Measurements from ENCODE around the gene ZHX3.

ZHX3 gene

DNA sequence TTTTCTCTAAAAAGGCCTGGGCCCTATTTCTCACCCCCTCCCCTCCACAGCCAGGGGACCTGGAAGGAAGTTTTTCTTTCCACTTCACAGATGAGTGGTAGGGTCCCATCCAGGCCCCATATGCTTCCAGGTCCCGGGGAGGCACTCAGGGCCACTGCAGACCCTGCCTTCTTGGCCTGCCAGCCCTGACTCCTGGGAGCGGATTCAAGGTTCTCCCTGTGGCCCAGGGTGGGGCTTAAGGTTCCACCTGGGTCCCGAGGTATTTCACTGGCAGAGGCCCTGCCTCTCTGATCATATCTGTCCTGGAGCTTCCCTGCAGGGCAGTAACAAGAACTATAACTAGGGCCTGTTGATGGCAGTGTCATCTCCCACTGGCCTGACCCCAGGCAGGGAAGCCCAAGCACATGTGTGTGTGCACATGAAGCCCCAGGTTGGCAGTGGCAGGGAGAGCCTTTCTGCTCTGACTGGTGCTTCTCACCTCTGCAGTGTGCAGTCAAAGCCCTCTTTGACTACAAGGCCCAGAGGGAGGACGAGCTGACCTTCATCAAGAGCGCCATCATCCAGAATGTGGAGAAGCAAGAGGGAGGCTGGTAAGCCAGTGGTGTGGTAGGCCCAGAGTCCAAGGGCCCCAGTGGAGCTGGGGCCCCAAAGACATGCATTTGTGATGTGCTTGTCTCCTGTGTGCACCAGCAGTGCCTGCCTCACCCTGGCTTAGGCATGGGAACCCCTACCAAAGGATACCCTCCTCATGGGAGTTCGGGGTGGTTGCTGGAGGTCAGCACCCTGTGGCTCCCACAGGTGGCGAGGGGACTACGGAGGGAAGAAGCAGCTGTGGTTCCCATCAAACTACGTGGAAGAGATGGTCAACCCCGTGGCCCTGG is 149.0 kb downstream of the ZHX3 start:
- H3K4me3 ChIP-seq (ENCODE audit: low read length) = no peak overlapping the region
- no peak for DNase-seq (ENCODE audit: low read depth)
- TF ChIP-seq, protein P1, sequence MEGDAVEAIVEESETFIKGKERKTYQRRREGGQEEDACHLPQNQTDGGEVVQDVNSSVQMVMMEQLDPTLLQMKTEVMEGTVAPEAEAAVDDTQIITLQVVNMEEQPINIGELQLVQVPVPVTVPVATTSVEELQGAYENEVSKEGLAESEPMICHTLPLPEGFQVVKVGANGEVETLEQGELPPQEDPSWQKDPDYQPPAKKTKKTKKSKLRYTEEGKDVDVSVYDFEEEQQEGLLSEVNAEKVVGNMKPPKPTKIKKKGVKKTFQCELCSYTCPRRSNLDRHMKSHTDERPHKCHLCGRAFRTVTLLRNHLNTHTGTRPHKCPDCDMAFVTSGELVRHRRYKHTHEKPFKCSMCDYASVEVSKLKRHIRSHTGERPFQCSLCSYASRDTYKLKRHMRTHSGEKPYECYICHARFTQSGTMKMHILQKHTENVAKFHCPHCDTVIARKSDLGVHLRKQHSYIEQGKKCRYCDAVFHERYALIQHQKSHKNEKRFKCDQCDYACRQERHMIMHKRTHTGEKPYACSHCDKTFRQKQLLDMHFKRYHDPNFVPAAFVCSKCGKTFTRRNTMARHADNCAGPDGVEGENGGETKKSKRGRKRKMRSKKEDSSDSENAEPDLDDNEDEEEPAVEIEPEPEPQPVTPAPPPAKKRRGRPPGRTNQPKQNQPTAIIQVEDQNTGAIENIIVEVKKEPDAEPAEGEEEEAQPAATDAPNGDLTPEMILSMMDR (conservative IDR thresholded peaks at IDR 0.05; ENCODE audit: low read depth, low read length) = no peak

DNA sequence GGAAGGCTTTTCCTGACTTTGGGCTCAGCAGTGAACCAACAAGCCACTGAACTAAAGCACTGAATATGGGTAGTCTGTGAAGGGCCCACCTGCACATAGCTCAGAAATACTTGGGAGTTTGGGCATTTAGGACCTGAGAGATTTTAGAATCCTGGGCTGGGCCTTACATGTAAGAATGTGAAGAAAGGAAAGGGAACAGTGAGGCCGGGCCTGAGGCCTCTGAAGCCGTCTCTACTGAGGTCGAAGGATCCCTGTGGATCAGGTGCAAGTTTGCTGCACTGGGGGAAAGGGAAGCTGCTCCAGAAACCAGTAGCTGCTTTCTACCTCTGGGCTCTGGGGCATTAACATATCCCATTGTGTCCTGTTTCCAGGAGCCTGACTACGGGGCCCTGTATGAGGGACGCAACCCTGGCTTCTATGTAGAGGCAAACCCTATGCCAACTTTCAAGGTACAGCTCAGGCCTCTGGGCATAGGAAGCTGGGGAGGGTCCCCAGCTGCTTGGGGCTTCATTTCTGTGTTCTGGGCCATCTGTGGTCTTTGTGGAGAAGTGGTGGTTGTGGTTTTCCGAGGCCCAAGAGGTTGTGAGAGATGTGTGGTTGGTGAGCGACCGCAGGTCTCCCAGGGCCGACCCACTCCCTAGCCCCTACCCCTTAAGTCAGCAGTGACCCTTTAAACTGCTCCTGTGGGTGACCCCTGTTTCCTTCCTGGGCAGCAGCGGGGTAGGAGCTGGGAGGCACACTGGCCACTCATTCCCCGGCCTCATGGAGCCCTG is 149.9 kb downstream of the ZHX3 start:
- TF ChIP-seq, protein P1 (conservative IDR thresholded peaks at IDR 0.05; ENCODE audit: low read depth, low read length) = no peak
- DNase-seq (ENCODE audit: low read depth) = no peak
- H3K4me3 ChIP-seq (ENCODE audit: low read length) = no peak overlapping the region

DNA sequence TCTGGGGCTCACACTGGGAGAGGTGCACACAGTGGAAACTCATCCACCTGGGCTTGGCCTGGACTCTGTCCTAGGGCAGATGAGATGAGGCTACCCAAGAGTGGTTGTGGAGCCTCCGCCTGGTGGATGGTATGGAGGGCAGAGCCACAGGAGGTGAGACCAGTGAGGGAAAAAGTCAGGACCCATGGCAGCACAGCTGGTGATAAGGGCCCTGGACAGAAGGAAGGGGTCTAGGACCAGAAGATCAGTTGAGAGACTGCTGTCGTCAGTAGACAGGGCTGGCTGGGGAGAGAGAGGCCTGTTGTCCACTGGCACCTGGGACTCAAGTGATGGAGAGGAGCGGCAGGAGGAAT is 150.4 kb downstream of the ZHX3 start:
- TF ChIP-seq, protein P1 (conservative IDR thresholded peaks at IDR 0.05; ENCODE audit: low read depth, low read length) = no peak
- H3K4me3 ChIP-seq (ENCODE audit: low read length) = no peak overlapping the region
- DNase-seq (ENCODE audit: low read depth) = no peak

DNA sequence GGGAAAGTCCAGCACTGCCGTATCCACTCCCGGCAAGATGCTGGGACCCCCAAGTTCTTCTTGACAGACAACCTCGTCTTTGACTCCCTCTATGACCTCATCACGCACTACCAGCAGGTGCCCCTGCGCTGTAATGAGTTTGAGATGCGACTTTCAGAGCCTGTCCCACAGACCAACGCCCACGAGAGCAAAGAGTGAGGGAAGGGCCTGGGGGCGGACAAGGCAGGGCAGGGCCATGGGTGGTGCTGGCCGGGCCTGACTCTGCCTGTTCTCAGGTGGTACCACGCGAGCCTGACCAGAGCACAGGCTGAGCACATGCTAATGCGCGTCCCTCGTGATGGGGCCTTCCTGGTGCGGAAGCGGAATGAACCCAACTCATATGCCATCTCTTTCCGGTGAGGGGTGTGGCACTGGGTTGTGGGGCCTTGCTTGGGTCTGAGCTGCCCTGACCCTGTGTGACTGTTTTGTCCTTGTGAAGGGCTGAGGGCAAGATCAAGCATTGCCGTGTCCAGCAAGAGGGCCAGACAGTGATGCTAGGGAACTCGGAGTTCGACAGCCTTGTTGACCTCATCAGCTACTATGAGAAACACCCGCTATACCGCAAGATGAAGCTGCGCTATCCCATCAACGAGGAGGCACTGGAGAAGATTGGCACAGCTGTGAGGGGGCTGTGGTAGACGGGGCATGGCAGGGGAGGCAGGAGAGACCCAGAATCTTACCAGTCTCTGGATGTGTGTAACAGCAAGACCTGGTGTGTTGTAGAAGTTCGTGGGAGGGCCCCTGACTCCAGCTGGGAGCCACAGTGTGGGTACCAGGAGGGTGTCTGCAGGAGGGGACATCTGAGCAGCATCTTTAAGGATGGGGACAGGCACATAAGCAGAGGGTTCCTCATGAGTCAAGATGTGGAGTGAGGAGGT is 151.1 kb downstream of the ZHX3 start:
- no peak overlapping the region for H3K4me3 ChIP-seq (ENCODE audit: low read length)
- TF ChIP-seq, protein P1 (conservative IDR thresholded peaks at IDR 0.05; ENCODE audit: low read depth, low read length) = no peak
- no peak for DNase-seq (ENCODE audit: low read depth)

DNA sequence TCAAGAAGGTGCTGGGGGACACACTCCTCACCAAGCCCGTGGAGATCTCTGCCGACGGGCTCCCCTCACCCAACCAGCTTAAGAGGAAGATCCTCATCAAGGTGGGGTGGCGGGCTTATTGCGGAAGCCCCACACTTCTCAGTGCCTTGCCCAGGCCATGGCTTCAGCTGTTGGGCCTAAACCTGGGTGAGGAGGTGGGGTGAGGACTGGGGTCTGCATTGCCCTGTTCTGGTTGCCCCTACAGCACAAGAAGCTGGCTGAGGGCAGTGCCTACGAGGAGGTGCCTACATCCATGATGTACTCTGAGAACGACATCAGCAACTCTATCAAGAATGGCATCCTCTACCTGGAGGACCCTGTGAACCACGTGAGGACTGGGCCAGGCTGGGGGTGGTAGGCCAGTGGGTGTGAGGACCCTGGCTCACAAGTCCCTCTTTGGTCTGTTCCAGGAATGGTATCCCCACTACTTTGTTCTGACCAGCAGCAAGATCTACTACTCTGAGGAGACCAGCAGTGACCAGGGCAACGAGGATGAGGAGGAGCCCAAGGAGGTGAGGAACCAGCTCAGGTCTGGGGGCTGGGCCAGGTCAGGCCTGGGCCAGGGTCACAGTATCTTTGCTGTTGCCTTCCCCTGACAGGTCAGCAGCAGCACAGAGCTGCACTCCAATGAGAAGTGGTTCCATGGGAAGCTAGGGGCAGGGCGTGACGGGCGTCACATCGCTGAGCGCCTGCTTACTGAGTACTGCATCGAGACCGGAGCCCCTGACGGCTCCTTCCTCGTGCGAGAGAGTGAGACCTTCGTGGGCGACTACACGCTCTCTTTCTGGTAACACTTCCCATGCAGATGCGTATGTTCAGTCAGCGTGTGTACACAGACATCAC is 152.3 kb downstream of the ZHX3 start:
- TF ChIP-seq, protein P1 (conservative IDR thresholded peaks at IDR 0.05; ENCODE audit: low read depth, low read length) = no peak
- no peak for DNase-seq (ENCODE audit: low read depth)
- no peak overlapping the region for H3K4me3 ChIP-seq (ENCODE audit: low read length)

DNA sequence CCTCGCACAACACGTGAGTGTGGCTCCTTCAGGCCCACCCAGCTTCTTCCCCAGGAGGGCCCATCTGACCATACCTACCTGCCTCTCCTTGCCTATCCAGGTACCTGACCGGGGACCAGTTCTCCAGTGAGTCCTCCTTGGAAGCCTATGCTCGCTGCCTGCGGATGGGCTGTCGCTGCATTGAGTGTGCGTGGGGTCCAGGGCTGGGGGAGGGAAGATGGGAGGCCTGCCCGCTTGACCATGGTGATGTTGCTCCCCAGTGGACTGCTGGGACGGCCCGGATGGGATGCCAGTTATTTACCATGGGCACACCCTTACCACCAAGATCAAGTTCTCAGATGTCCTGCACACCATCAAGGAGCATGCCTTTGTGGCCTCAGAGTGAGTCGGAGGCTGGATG is 153.7 kb downstream of the ZHX3 start:
- no peak for DNase-seq (ENCODE audit: low read depth)
- TF ChIP-seq, protein P1 (conservative IDR thresholded peaks at IDR 0.05; ENCODE audit: low read depth, low read length) = no peak

More for the DNA sequence above, 153.7 kb downstream of the ZHX3 start:
- H3K4me3 ChIP-seq (ENCODE audit: low read length) = no peak overlapping the region

All from retinal pigment epithelial cell (primary cell).